IMR-90 (cell line): ENCODE measurements around the gene PEX5L. TPM values are rescaled to one million over a fixed set of nuclear protein-coding genes. Genes with fewer than 3 reads are reported as not detected.

Experiments used
- ATAC-seq: fragments of 200-7000 bp; cut with Tn5 transposase; 2 replicates; pipeline ENCODE4 v1.9.1; 2020; ENCODE audit warnings: low read depth, mild to moderate bottlenecking, moderate library complexity
- BruUV-seq: library from RNA; stranded (reverse); fragments of 400-500 nt; replicated peaks from 2 replicates; lab custom pipeline; 2021; lab: Mats Ljungman, UMichigan
- CTCF ChIA-PET: fragments of 300-600 bp; formaldehyde crosslinking; extraction: SDS; loops from one replicate; lab custom pipeline; 2021; ENCODE audit warnings: antibody characterized with exemption; lab: Yijun Ruan, JAX
- POLR2A ChIA-PET: fragments of 300-600 bp; sonication (Branson Sonifier 250); formaldehyde crosslinking; loops from one replicate; lab custom pipeline; 2022; ENCODE audit warnings: antibody characterized with exemption; ENCODE audit not compliant: unreplicated experiment; lab: Charles Lee
- DNase-seq: peaks from one replicate; pipeline ENCODE4 v3.0.0; 2013
- H2AFZ ChIP-seq: replicated peaks from 2 replicates; pipeline ENCODE3; 2013; ENCODE audit warnings: low read length, mild to moderate bottlenecking; ENCODE audit not compliant: poor library complexity
- H2AK5ac ChIP-seq: 2 replicates; pipeline ENCODE4 v1.6.1; 2013; ENCODE audit warnings: low read depth, low read length, inconsistent platforms
- H2AK9ac ChIP-seq: replicated peaks from 2 replicates; pipeline ENCODE3; 2013; ENCODE audit warnings: mild to moderate bottlenecking, low read depth, low read length, moderate library complexity; ENCODE audit not compliant: poor library complexity
- H2BK120ac ChIP-seq: 2 replicates; pipeline ENCODE4 v1.6.1; 2013; ENCODE audit warnings: low read depth, low read length, inconsistent platforms
- H2BK15ac ChIP-seq: 3 replicates; pipeline ENCODE4 v1.6.1; 2013; ENCODE audit warnings: low read depth, low read length, inconsistent platforms
- H2BK20ac ChIP-seq: 2 replicates; pipeline ENCODE4 v1.6.1; 2013; ENCODE audit warnings: low read depth, mild to moderate bottlenecking, inconsistent platforms, low read length, moderate library complexity
- H2BK5ac ChIP-seq: 2 replicates; pipeline ENCODE4 v1.6.1; 2013; ENCODE audit warnings: mild to moderate bottlenecking, low read depth, low read length, inconsistent platforms; ENCODE audit not compliant: poor library complexity, severe bottlenecking
- H3K14ac ChIP-seq: replicated peaks from 2 replicates; pipeline ENCODE4 v1.6.1; 2013; ENCODE audit warnings: low read depth, low read length, inconsistent platforms
- H3K18ac ChIP-seq: 2 replicates; pipeline ENCODE4 v1.6.1; 2013; ENCODE audit warnings: low read depth, low read length, control low read depth
- H3K23ac ChIP-seq: 2 replicates; pipeline ENCODE4 v1.6.1; 2013; ENCODE audit warnings: low read depth, low read length, inconsistent platforms
- H3K27ac ChIP-seq: 2 replicates; pipeline ENCODE4 v1.5.1; 2013; ENCODE audit warnings: mild to moderate bottlenecking, control low read depth, low read length; ENCODE audit not compliant: insufficient read depth
- H3K27me3 ChIP-seq: 2 replicates; pipeline ENCODE4 v1.6.1; 2013; ENCODE audit warnings: low read length; ENCODE audit not compliant: control insufficient read depth, insufficient read depth
- H3K36me3 ChIP-seq: 2 replicates; pipeline ENCODE4 v1.6.1; 2013; ENCODE audit warnings: low read length, mixed read lengths; ENCODE audit not compliant: control insufficient read depth, insufficient read depth
- H3K4ac ChIP-seq: 2 replicates; pipeline ENCODE4 v1.6.1; 2013; ENCODE audit warnings: low read depth, low read length, inconsistent platforms
- H3K4me1 ChIP-seq: 2 replicates; pipeline ENCODE4 v1.6.1; 2013; ENCODE audit warnings: low read length, mixed read lengths; ENCODE audit not compliant: control insufficient read depth, insufficient read depth
- H3K4me2 ChIP-seq: 2 replicates; pipeline ENCODE4 v1.6.1; 2013; ENCODE audit warnings: low read depth, mild to moderate bottlenecking, control low read depth, low read length, moderate library complexity
- H3K4me3 ChIP-seq: 2 replicates; pipeline ENCODE4 v1.5.1; 2013; ENCODE audit warnings: low read depth, mild to moderate bottlenecking, control low read depth, low read length, moderate library complexity; ENCODE audit not compliant: insufficient read depth
- H3K56ac ChIP-seq: 2 replicates; pipeline ENCODE4 v1.6.1; 2013; ENCODE audit warnings: low read length, inconsistent platforms; ENCODE audit not compliant: insufficient read depth; ENCODE audit errors: extremely low read depth
- H3K79me1 ChIP-seq, 2 experiments: 2 replicates each; pipeline ENCODE4 v1.6.1; 2013; ENCODE audit warnings: low read length in 2 of 2, inconsistent platforms in 1 of 2, low read depth in 1 of 2
- H3K9ac ChIP-seq: 2 replicates; pipeline ENCODE4 v1.6.1; 2013; ENCODE audit warnings: low read depth, low read length, control low read depth
- H3K9me1 ChIP-seq: 2 replicates; pipeline ENCODE4 v1.6.1; 2013; ENCODE audit warnings: low read length, inconsistent platforms; ENCODE audit not compliant: insufficient read depth
- H3K9me3 ChIP-seq: 2 replicates; pipeline ENCODE4 v1.6.1; 2013; ENCODE audit warnings: low read length; ENCODE audit not compliant: control insufficient read depth, insufficient read depth
- H4K20me1 ChIP-seq: 2 replicates; pipeline ENCODE4 v1.6.1; 2013; ENCODE audit warnings: low read length, inconsistent platforms; ENCODE audit not compliant: insufficient read depth
- H4K5ac ChIP-seq: 2 replicates; pipeline ENCODE4 v1.6.1; 2013; ENCODE audit warnings: mild to moderate bottlenecking, low read depth, low read length, control low read depth
- H4K8ac ChIP-seq, 2 experiments: 2 replicates each; pipeline ENCODE4 v1.6.1; 2013; ENCODE audit warnings: low read depth in 2 of 2, low read length in 2 of 2, control low read depth in 1 of 2, inconsistent platforms in 1 of 2
- H4K91ac ChIP-seq: 2 replicates; pipeline ENCODE4 v1.6.1; 2013; ENCODE audit warnings: low read depth, low read length, inconsistent platforms; ENCODE audit not compliant: insufficient read depth
- NFE2L2 ChIP-seq: fragments of 150-350 bp; IDR thresholded peaks from 2 replicates; pipeline ENCODE4 v1.6.1; 2016; ENCODE audit warnings: low read depth, mild to moderate bottlenecking, low read length
- WGBS, 2 experiments: methylation state at CpG; one replicate each; pipeline versions ENCODE4 v1.1.5 to v1.1.7; 2013; ENCODE audit warnings: missing lambda C conversion rate in 2 of 2; ENCODE audit not compliant: insufficient read length in 1 of 2; ENCODE audit errors: extremely low coverage in 2 of 2; 5-methylcytosine and 5-hydroxymethylcytosine counted together
- dilution Hi-C: fragments of 300-500 bp; cut with HindIII; formaldehyde crosslinking; loops from one replicate; pipeline ENCODE4 v1.14.3; 2018; ENCODE audit warnings: low sequenced_read_pairs; ENCODE audit not compliant: unreplicated experiment
- in situ Hi-C: fragments of 300-500 bp; cut with MboI; formaldehyde crosslinking; loops from 3 replicates; pipeline ENCODE4 v1.14.3; 2019; ENCODE audit warnings: low sequenced_read_pairs, inconsistent platforms, mixed read lengths
- intact Hi-C: fragments of 100-400 bp; cut with micrococcal nuclease; formaldehyde crosslinking; loops from 2 replicates; pipeline ENCODE4 v1.10.0; 2022
- polyA plus RNA-seq, 3 experiments: library from polyadenylated mRNA; depleted of rRNA; stranded (reverse); fragments of >200 nt; gene quantifications; 2 replicates each; pipeline ENCODE4 v1.2.3, GENCODE V29; 2012; ENCODE audit warnings: low replicate concordance in 1 of 3
- total RNA-seq: library from RNA; depleted of rRNA; stranded (reverse); fragments of >200 nt; gene quantifications from 2 replicates; pipeline ENCODE4 v1.2.3, GENCODE V29; 2012

Gene PEX5L
- total and polyA plus RNA-seq, 2 of the 4 experiments (the other 2 are of a cell fraction) = not detected

- Histone ChIP-seq H2AK9ac (no peak overlapping the region), H3K4me1 (no peaks in the 10 kb centered on the region), H2AK5ac (no peak overlapping the region), H2BK5ac (no peak overlapping the region), H3K9me3 (no peaks in the 10 kb centered on the region), H2AFZ (no peak overlapping the region), H3K4me3 (no peak overlapping the region), H3K4ac (no peak overlapping the region), H3K27ac (no peak overlapping the region), H3K56ac (no peak overlapping the region), H3K4me2 (no peak overlapping the region), H2BK20ac (no peak overlapping the region), H3K23ac (no peak overlapping the region), H2BK15ac (no peak overlapping the region), H3K9me1 (no peaks in the 10 kb centered on the region), H3K9ac (no peak overlapping the region), H3K14ac (no peak overlapping the region), H3K18ac (no peak overlapping the region), H3K79me1 (no peaks in the 10 kb centered on the region), H4K20me1 (no peaks in the 10 kb centered on the region), H4K5ac (no peak overlapping the region), H4K8ac (no peak overlapping the region), H2BK120ac (no peak overlapping the region), H4K91ac (no peak overlapping the region), H3K27me3 (no peaks in the 10 kb centered on the region), H3K36me3 (no peaks in the 10 kb centered on the region)
- no CpG with 5 or more reads among the region's 11 CpGs for WGBS, 2 experiments
- no TSS peak for BruUV-seq
- intact Hi-C loops = no loop called here
- dilution Hi-C loops = no loop called here
- in situ Hi-C loops = no loop called here
- no peak for TF ChIP-seq NFE2L2
- ChIA-PET CTCF (no interaction called here), POLR2A (no interaction called here)
- DNase-seq = no peak
- no peak for ATAC-seq
Measured at GRCh38 chr3:179860275-179861107, 176.2 kb downstream of the PEX5L start.
